ENCODE measurements around the gene LMBR1.
"Not testable (repeated sequence)": the region's sequence is repeated elsewhere in the genome, so short reads cannot be mapped to it uniquely, and the experiment has no call there.

Gene LMBR1

DNA sequence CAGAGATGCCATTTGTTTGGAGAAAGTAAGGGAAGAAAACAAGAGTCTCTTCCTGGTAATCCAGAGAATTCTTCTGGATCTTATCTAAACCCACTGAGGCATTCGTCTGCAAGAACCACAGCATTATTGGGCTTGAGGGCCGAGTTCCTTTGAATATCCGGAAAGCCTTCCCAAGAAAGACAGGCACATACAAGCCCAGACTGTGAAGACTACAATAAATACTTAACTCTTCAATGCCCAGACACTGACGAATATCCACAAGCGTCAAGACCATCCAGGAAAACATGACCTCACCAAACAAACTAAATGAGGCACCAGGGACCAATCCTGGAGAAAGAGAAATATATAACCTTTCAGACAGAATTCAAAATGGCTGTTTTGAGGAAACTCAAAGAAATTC, 153.4 kb downstream of the LMBR1 start:
- peaks cover 26 to 53% of the 10 kb centered on the region in 2 donors for H3K9me3 Mint-ChIP-seq
- H3K27me3 Mint-ChIP-seq: no peaks in the 10 kb centered on the region
- no peak overlapping the region for H3K4me3 Mint-ChIP-seq
- H3K4me1 Mint-ChIP-seq: no peaks in the 10 kb centered on the region
- H3K27ac Mint-ChIP-seq: no peak overlapping the region
- ATAC-seq (no peak), DNase-seq (no peak)

DNA sequence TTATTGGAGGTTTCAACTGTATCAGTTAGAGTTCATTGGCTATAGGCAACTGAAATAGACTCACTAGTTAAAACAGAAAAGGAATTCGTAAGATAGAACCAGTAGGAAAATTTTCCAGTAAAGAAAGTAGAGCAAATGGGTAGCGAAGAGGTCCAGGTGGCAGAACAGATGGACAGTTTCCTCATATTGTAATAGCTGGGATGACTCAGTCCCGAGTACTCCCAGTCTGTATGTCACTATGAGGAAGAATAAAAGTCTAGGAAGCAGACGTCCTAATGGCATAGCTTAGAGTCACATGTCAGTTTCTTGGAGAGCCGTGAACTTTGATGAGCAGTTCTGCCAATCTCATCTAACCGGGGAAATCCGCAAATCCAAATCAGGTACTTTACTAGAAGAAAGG, 157.1 kb downstream of the LMBR1 start:
- Mint-ChIP-seq H3K4me1 (no peaks in the 10 kb centered on the region), H3K27me3 (no peaks in the 10 kb centered on the region), H3K4me3 (no peak overlapping the region), H3K9me3 (peaks cover 35 to 46% of the 10 kb centered on the region in 2 donors), H3K27ac (no peak overlapping the region)
- ATAC-seq (no peak), DNase-seq (no peak)

GRCh38 chr7:156733638-156734037, 159.3 kb downstream of the LMBR1 start:
- DNase-seq (no peak), ATAC-seq (no peak)
- no peak overlapping the region for H3K27ac Mint-ChIP-seq
- H3K4me3 Mint-ChIP-seq: no peak overlapping the region
- peaks cover 35 to 43% of the 10 kb centered on the region in 2 donors for H3K9me3 Mint-ChIP-seq
- H3K27me3 Mint-ChIP-seq: no peaks in the 10 kb centered on the region
- H3K4me1 Mint-ChIP-seq: no peaks in the 10 kb centered on the region

DNA sequence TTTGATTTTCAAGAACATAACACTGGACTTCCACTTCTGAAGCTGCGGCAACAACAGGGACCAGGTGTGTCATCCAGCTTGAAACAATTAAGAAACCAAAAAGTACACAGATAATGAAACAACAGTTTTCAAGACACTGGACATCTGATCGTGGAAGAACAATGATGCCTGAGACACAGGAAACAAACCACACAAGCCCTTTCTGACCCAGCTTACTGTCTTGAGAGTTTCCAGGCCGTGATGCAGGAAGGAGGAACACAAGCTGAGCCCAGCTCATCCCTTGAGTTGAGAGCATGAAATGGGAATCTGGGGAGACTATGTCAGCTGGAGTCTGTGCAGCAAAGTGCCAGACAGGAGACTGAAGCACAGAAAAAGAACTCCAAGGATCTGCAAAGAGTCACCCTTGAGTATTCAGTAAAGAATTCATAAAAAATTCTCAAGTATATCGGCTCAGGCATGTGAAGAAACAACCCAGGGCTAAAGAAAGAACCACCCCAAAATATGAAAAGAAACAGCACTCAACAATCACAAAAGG, 160.8 kb downstream of the LMBR1 start:
- Mint-ChIP-seq H3K27ac (peak overlapping the region in 1 of 2 donors; percentile 69), H3K27me3 (no peaks in the 10 kb centered on the region), H3K4me1 (no peaks in the 10 kb centered on the region), H3K4me3 (no peak overlapping the region), H3K9me3 (peaks cover 27 to 35% of the 10 kb centered on the region in 2 donors)
- ATAC-seq (no peak), DNase-seq (no peak)

- Mint-ChIP-seq H3K9me3 (peaks cover 23 to 30% of the 10 kb centered on the region in 2 donors), H3K27ac (no peak overlapping the region), H3K4me1 (no peaks in the 10 kb centered on the region), H3K27me3 (no peaks in the 10 kb centered on the region), H3K4me3 (no peak overlapping the region)
- DNase-seq (no peak), ATAC-seq (no peak)
These were observed 161.3 kb downstream of the LMBR1 start for GRCh38 chr7:156731651-156732050.

DNA sequence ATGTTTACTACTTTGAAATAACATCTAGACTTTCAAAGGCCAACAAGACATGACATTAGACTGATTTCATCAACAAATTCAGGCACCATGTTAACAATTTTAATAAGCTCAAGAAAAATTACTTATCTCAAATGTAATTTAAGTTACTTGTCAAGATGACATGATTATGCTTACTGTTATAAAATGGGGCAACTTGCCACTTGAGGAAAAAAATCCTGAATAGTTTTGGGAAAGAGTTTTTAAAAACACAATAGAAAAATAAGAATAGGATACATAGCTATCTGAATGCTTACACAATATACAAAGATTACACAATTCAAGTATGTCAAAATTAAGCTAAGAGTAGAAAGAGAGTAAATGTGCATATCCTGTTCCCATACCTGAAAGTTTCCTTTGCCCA, 167.0 kb downstream of the LMBR1 start:
- H3K4me3 Mint-ChIP-seq: no peak overlapping the region
- H3K4me1 Mint-ChIP-seq: no peaks in the 10 kb centered on the region
- ATAC-seq (no peak), DNase-seq (no peak)
- H3K9me3 Mint-ChIP-seq: no peaks in the 10 kb centered on the region
- H3K27ac Mint-ChIP-seq: no peak overlapping the region
- H3K27me3 Mint-ChIP-seq: no peaks in the 10 kb centered on the region

- no peak overlapping the region for H3K27ac Mint-ChIP-seq
- H3K9me3 Mint-ChIP-seq: no peaks in the 10 kb centered on the region
- ATAC-seq: no peak
- H3K4me1 Mint-ChIP-seq: no peaks in the 10 kb centered on the region
- H3K27me3 Mint-ChIP-seq: no peaks in the 10 kb centered on the region
- no peak for DNase-seq
- no peak overlapping the region for H3K4me3 Mint-ChIP-seq
These were observed 167.9 kb downstream of the LMBR1 start for GRCh38 chr7:156725073-156725472.

DNA sequence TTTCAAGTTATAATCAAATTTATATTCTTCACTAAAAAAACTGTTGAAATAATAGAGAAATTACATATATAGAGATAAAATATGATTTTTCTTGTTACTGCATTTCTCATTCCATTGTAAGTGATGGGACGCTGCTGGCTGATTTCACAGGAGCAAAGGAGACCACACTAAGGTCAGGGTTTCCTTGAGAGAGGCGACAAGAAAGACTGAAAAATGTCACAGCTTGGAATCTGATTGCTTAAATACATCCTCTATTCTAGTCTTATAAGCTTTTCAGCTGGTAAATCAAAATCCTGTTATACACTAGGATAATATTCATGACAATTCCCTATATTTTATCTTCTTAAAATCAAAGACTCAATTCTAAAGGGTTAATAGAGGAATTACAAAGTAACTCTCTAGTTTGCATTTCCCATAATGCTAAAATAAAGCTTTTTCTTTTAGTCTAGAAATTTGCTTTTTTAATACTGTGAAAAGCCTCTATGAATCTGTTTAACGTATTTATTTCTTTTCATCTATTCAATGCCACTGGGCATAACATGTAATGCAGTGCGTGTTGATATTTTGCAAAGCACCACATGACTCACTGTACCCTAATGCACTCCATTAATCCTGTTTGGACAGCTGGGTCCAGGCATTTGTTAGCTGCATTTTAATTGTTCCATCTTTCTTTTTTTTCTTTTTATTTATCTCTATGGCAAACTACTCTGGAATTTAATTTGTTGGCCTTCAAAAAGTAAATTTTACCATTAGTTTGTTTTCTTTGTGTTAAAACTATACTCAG, 170.7 kb downstream of the LMBR1 start:
- no peak for DNase-seq

DNA sequence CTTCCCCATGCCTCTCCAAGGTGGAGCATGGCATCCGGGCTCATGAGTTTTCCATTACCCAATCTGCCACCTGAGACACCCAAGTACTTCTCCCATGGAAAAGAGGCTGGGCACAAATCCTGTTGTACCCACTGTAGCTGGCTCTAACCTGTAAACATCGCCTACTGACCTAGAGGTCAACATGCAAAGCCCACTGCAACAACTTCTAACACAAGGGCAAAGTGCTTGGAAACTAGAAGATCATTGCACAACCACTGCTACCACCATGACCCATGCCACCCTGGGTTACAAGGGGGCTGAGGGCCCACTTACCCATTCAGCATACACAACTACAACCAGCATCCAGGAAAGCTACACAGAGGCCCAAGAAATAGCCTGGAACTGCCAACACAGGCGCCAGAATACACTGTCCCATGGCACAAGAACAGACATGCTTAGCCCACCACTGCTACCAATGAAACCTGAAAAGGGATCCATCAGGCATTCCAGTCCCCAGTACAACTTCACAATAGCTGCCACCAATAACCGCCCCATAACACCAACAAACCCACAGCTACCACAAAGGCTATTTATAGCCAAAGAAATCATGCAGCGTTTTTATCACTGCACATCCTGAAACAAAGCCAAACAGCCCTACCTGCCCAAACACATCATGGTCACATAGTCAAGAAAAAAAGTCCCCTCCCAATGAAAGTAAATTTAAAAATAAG, 189.1 kb downstream of the LMBR1 start:
- no peak for DNase-seq
- no peak overlapping the region for H3K4me3 Mint-ChIP-seq
- peaks cover 15 to 30% of the 10 kb centered on the region in 2 donors for H3K9me3 Mint-ChIP-seq
- no peak for ATAC-seq
- peaks cover 15% of the 10 kb centered on the region for H3K4me1 Mint-ChIP-seq
- H3K27me3 Mint-ChIP-seq: no peaks in the 10 kb centered on the region
- no peak overlapping the region for H3K27ac Mint-ChIP-seq

More for the DNA sequence above, 170.7 kb downstream of the LMBR1 start:
- H3K27me3 Mint-ChIP-seq: no peaks in the 10 kb centered on the region
- H3K4me1 Mint-ChIP-seq: no peaks in the 10 kb centered on the region
- H3K27ac Mint-ChIP-seq: no peak overlapping the region
- no peak overlapping the region for H3K4me3 Mint-ChIP-seq
- no peaks in the 10 kb centered on the region for H3K9me3 Mint-ChIP-seq
- ATAC-seq: no peak

- Mint-ChIP-seq H3K27ac (peak overlapping the region in 1 of 2 donors; percentile 4), H3K9me3 (peaks cover 20 to 30% of the 10 kb centered on the region in 2 donors), H3K27me3 (no peaks in the 10 kb centered on the region), H3K4me3 (no peak overlapping the region), H3K4me1 (peaks cover 15% of the 10 kb centered on the region)
- DNase-seq (no peak), ATAC-seq (no peak)
These were observed 189.8 kb downstream of the LMBR1 start for GRCh38 chr7:156703209-156703608.

- Mint-ChIP-seq H3K27ac (no peak overlapping the region), H3K9me3 (peaks cover 28 to 30% of the 10 kb centered on the region in 2 donors), H3K27me3 (no peaks in the 10 kb centered on the region), H3K4me1 (peaks cover 15% of the 10 kb centered on the region), H3K4me3 (no peak overlapping the region)
- ATAC-seq (no peak), DNase-seq (no peak)
These were observed 190.6 kb downstream of the LMBR1 start for GRCh38 chr7:156702399-156702798.

DNA sequence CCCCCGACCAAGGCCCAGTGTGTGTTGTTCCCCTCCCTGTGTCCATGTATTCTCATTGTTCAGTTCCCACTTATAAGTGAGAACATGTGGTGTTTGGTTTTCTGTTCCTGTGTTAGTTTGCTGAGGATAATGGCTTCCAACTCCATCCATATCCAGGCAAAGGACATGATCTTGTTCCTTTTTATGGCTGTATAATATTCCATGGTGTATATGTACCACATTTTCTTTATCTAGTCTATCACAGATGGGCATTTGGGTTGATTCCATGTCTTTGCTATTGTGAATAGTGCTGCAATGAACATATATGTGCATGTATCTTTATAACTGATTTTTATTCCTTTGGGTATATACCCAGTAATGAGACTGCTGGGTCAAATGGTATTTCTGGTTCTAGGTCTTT, 191.2 kb downstream of the LMBR1 start:
- Mint-ChIP-seq H3K9me3 (peaks cover 27 to 34% of the 10 kb centered on the region in 2 donors), H3K4me1 (peaks cover 14% of the 10 kb centered on the region)
- not testable (repeated sequence) for H3K27me3 Mint-ChIP-seq, DNase-seq, H3K27ac Mint-ChIP-seq, ATAC-seq, H3K4me3 Mint-ChIP-seq

DNA sequence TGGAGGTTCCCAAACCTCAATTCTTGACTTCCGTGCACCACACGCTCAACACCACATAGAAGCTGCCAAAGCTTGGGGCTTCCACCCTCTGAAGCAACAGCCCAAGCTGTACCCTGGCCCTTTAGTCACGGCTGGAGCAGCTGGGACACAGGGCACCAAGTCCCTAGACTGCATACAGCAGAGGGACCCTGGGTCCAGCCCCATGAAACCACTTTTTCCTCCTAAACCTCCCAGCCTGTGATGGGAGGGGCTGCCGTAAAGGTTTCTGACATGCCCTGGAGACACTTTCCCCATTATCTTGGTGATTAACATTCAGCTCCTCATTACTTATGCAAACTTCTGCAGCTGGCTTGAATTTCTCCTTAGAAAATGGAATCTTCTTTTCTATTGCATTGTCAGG, 194.5 kb downstream of the LMBR1 start:
- not testable (repeated sequence) for ATAC-seq, DNase-seq, H3K4me3 Mint-ChIP-seq, H3K27me3 Mint-ChIP-seq, H3K27ac Mint-ChIP-seq, H3K4me1 Mint-ChIP-seq
- H3K9me3 Mint-ChIP-seq: peaks cover 9 to 36% of the 10 kb centered on the region in 2 donors

DNA sequence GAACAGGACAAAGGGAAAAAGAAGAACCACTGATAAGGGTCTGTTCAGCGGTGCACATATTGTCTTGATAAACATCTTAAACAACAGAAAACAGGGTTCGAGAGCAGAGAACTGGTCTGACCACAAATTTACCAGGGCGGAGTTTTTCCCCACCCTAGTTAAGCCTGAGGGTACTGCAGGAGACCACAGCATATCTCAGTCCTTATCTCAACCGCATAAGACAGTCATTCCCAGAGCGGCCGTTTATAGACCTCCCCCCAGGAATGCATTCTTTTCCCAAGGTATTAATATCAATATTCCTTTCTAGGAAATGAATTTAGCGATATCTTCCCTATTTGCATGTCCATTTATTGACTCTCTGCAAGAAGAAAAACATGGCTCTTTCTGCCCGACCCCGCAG, 195.7 kb downstream of the LMBR1 start:
- H3K9me3 Mint-ChIP-seq: peaks cover 18 to 48% of the 10 kb centered on the region in 2 donors
- H3K27me3 Mint-ChIP-seq, ATAC-seq, DNase-seq, H3K27ac Mint-ChIP-seq, H3K4me1 Mint-ChIP-seq, H3K4me3 Mint-ChIP-seq: not testable (repeated sequence)

GRCh38 chr7:156693627-156694026, 199.4 kb downstream of the LMBR1 start:
- H3K4me3 Mint-ChIP-seq: no peak overlapping the region
- ATAC-seq (no peak), DNase-seq (no peak)
- no peak overlapping the region for H3K27ac Mint-ChIP-seq
- no peaks in the 10 kb centered on the region for H3K27me3 Mint-ChIP-seq
- H3K9me3 Mint-ChIP-seq: peaks cover 9 to 42% of the 10 kb centered on the region in 2 donors
- H3K4me1 Mint-ChIP-seq: no peaks in the 10 kb centered on the region

- Mint-ChIP-seq H3K9me3 (peaks cover 9 to 34% of the 10 kb centered on the region in 2 donors), H3K4me3 (no peak overlapping the region), H3K27ac (no peak overlapping the region), H3K27me3 (no peaks in the 10 kb centered on the region), H3K4me1 (no peaks in the 10 kb centered on the region)
- DNase-seq (no peak), ATAC-seq (no peak)
These were observed 200.1 kb downstream of the LMBR1 start for GRCh38 chr7:156692849-156693248.

Data from stimulated activated naive CD8-positive, alpha-beta T cell treated with anti-CD3 and anti-CD28 coated beads, Interleukin-15, amount 100 ng/mL, for 72 hours (primary cell).